Activated gamma-delta T cell (primary cell): ENCODE results near the gene PIAS1.

Source experiments
- DNase-seq: peaks from one replicate; lab custom pipeline; 2025; lab: John Stamatoyannopoulos, UW

Gene PIAS1

DNA sequence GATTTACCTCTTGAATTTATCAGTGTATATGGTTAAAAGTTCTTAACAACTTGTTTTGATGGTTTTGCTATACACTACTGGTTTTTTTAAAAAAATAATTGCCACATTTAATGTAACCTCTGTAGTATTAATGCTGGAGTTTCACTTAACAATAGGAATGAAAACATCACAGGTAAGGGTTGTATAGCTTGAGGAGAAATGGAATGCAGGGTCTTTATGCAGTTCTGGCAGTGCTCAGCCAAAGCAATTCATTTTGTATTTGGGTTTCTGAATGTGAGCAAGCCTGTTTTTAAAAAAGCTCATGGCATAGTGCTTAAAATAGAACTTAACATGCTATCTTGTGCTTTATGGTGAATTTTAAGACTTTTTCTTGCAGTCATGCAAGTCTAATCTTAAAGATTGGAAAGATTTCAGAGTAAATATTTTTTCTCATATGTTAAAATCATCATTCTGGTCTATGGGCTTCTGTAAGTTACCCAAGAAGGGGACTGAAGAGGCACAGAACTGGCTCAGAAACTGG lies 8.9 kb downstream of the PIAS1 start:
- DNase-seq = no peak

DNA sequence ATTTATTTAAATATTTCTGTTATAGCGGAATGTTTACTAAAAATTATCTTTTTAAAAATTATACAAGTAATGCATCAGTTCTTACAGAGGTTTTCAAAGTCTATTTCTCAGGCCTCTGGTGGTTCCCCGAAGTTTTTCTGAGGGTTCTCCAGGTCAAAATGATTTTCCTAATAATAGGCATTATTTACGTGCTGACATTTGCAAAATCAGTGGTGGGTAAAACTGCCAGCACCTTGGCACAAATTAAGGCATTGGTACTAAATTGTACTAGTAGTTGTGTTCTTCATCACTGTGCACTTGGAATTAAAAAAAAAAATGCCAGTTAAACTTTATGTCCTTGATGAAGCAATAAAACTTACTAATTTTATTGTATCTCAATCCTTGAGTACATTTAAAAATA lies 9.5 kb downstream of the PIAS1 start:
- no peak for DNase-seq

DNA sequence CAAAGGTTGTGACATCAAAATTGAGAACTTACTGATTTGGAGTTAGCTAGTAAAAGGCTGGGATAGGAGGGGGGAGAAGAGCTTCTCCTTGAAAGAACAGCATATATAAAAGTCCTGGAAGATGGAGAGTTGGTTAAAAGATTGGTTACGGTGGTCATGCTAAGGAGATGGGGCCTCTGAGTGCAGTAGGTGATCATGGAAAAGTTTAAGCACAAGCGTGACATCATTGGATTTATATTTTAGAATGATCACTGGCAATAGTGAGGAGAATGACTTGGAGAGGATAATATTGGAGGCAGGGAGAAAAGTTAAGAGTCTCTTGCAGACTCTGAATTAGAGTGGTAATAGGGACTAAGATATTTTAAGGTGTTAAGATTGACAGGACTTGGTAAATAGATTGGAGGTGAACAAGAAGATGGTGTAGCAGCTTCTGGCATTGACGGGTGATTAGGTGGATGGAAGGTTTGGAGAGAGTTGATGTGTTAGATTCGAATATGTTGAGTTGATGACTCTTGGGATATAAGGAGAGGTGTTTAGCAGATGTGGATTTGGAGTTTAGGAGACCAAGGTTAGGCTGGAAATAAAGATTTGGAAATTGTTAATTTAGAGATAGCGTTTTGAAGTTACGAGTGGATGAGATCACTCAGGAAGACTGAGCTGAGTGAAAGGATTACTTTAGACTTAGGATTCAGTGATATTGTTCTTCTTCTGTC lies 19.6 kb downstream of the PIAS1 start:
- no peak for DNase-seq

DNA sequence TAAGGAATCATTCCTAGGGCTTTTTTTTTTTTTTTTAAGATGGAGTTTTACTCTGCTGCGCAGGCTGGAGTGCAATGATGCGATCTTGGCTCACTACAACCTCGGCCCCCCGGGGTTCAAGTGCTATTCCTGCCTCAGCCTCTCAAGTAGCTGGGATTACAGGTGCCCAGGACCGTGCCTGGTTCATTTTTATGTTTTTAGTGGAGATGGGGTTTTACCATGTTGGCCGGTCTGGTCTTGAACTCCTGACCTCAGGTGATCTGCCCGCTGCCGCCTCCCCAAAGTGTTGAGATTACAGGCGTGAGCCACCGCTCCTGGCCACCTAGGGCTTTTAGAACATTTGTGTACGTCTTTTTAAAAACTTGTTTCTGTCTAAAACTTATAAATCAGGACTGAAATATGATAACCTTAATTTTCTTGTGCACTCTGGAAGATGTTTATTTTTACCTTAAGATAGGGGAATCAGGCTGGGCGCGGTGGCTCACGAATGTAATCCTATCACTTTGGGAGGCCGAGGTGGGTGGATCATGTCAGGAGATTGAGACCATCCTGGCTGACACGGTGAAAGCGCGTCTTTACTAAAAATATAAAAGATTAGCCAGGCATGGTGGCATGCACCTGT lies 21.8 kb downstream of the PIAS1 start:
- no peak for DNase-seq

GRCh38 chr15:68078365-68078764 lies 24.2 kb downstream of the PIAS1 start:
- no peak for DNase-seq

DNA sequence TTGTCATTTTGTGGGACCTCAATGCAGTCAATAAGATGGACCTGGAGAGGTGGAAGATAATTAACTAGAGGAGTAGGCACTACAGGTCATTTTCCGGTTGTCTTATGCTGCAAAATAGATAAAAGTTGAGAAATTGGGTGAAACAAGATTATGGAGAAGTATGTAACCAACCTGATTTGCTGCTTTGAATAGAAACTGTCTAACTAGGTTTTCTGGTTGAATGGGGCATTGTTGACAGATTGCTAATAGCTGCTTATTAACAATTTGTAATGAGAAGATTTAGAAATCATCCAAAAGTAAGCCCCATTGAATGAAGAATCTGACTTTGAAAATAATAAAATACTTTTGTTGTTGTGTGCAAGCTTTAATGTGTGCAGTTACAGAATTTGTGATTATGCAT lies 26.2 kb downstream of the PIAS1 start:
- no peak for DNase-seq

DNA sequence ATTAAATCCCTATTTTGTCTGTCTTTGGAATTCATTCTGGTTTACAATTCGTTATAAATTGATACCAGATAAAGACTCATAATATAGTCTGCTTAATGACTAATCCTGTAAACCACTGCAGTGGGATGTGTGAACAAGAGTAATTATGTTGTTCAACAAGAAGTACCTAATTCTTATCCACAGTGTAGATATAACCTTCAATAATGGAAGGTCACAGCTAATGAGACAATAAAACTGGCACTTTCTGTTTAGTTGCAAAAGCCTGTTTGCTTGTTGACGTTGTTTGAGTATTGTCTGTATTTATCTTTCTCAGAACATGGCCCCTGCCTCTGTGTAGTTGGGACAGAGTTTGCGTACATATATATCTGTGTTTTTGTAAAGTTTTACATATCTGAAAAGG lies 26.7 kb downstream of the PIAS1 start:
- no peak for DNase-seq

GRCh38 chr15:68081869-68082505 lies 27.9 kb downstream of the PIAS1 start:
- no peak for DNase-seq

GRCh38 chr15:68082735-68083134 lies 28.6 kb downstream of the PIAS1 start:
- DNase-seq = no peak

DNA sequence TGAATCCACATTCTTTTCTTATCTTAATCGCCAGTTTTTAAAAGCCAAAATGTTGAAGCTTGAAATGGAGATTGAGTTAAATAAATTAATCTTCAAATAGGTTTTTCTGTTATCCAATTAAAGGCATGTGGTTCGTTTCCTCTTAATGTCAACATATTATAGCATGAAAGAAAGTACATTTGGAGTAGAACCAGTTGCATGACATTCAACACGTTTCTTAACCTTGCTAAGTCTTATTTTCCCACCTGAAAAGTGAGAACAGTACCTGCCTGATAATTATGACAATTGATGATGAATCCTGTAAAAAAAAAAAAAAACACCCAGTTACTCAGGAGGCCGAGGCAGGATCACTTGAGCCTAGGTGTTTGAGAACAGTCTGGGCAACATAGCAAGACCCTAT lies 29.3 kb downstream of the PIAS1 start:
- no peak for DNase-seq

- DNase-seq = no peak
Observed at GRCh38 chr15:68085052-68085451, 30.9 kb downstream of the PIAS1 start.

- no peak for DNase-seq
Observed at GRCh38 chr15:68091743-68092142, 37.6 kb downstream of the PIAS1 start.

GRCh38 chr15:68096099-68096498 lies 42.0 kb downstream of the PIAS1 start:
- no peak for DNase-seq

- DNase-seq = no peak
Observed at GRCh38 chr15:68097029-68097428, 42.9 kb downstream of the PIAS1 start.

DNA sequence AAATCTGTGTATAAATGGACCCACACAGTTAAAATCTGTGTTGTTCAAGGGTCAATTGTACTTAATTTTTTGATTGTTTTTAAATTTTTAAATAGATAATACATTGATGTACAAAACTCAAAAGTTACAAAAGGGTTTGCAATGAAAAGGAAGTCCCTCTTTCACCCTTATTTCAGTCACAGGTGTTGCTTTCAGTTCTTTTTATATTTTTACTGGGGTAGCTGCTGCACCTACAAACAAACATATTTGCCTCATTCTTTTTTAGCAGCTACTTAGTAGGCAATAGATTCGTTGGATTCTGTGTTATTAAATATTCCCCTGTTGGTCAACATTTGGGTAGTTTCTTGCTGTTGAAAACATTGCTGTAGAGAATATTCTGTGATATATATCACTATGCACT lies 44.4 kb downstream of the PIAS1 start:
- DNase-seq = no peak

DNA sequence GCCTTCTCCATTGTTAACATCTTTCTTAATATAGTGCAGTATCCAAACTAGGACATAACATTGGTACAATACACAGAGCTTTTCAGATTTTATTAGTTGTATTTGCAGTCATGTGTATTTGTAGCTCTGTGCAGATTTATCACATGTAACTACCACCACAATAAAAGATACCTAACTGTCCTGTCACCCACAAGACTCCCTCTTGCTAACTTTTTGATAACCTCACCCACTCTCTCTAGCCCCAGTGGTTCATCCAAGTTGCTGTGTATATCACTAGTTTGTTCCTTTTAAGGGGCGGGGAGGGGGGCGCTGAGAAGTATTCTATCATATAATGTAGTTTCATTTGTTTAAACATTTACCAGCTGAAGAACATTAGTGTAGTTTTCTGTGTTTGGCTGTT lies 46.1 kb downstream of the PIAS1 start:
- no peak for DNase-seq

DNA sequence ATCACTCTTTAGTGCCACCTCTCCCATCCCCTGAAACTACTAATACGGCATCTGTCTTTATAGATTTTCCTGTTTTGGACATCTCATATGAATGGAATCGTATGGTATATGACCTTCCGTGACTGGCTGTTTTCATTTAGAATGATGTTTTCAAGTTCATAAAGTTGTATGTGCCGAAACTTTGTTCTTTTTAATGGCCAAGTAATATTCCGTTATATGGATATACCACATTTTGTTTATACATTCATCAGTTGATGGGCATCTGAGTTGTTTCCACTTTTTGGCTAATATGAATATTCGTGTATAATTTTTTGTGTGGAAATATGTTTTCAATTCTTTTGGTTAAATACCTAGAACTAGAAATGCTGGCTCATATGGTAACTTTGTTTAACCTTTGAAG lies 49.5 kb downstream of the PIAS1 start:
- DNase-seq = no peak

- no peak for DNase-seq
Observed at GRCh38 chr15:68106656-68107055, 52.5 kb downstream of the PIAS1 start.

DNA sequence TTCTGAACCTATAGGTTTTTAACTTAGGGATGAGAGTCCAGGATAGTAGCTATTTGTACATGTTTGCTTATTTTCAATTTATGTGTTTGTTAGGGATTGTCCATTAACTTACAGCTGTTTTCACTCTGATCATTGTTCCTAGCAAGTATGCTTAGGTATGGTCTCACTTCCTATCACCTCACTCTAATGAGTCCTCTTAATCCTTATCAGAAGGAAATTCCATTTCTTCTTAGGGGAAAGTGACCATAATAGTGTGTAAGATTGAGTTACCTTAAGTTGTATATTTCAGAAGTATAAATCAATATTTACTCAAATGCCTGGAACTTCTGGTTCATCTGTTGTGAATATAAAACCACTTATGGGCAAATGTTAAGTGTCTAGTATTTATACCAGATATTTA lies 53.0 kb downstream of the PIAS1 start:
- no peak for DNase-seq

- DNase-seq = no peak
Observed at GRCh38 chr15:68112706-68113105, 58.6 kb downstream of the PIAS1 start.

- DNase-seq = no peak
Observed at GRCh38 chr15:68113273-68113672, 59.2 kb downstream of the PIAS1 start.

DNA sequence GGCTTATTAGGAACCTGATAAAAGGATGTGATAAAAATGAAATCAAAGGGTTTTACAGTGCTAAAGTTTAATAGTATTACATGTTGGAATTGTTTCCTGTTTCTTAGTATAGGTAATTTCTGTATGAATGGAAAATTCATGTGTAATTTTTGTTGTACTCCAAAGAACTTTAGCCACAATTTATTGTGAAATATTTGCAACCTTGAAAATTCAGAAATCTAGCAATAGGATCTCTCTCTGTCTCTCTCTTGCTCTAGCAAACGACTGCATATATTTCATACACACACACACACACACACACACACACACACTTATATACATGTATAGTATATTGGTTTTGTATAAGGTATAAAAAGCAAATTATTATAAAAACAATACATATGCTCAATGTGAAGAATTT lies 59.6 kb downstream of the PIAS1 start:
- DNase-seq = no peak

GRCh38 chr15:68114356-68114755 lies 60.2 kb downstream of the PIAS1 start:
- DNase-seq = no peak
